Measurements from ENCODE around the gene GSAP.
"Not testable (repeated sequence)": the region's sequence is repeated elsewhere in the genome, so short reads cannot be mapped to it uniquely, and the experiment has no call there.

Gene GSAP

DNA sequence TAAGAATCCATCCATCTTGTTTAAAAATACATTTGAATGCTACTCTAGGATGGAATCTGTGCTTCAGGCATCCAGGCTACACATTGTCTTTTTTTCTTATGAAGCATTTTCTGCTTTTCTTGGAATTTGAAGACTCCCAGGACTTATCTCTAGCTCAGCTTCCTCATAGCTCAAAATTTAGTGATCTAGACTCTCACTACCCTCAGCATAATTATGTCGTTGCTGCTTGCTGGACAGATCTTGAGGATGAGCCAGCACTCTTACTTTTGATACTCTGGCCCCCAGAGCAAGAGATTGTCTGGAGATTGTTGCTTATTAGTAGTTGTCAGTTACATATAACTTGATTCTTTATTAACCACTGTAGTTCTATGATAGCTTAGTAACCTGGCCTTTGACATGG lies 133.3 kb downstream of the GSAP start:
- no peak overlapping the region for H3K4me3 ChIP-seq (replicated peaks; ENCODE audit: low read depth, low read length)
- no peak for DNase-seq (ENCODE audit: low read depth)
- TF ChIP-seq, protein P1, sequence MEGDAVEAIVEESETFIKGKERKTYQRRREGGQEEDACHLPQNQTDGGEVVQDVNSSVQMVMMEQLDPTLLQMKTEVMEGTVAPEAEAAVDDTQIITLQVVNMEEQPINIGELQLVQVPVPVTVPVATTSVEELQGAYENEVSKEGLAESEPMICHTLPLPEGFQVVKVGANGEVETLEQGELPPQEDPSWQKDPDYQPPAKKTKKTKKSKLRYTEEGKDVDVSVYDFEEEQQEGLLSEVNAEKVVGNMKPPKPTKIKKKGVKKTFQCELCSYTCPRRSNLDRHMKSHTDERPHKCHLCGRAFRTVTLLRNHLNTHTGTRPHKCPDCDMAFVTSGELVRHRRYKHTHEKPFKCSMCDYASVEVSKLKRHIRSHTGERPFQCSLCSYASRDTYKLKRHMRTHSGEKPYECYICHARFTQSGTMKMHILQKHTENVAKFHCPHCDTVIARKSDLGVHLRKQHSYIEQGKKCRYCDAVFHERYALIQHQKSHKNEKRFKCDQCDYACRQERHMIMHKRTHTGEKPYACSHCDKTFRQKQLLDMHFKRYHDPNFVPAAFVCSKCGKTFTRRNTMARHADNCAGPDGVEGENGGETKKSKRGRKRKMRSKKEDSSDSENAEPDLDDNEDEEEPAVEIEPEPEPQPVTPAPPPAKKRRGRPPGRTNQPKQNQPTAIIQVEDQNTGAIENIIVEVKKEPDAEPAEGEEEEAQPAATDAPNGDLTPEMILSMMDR (IDR thresholded peaks at IDR 0.05; ENCODE audit: low read length, missing control alignments): no peak

DNA sequence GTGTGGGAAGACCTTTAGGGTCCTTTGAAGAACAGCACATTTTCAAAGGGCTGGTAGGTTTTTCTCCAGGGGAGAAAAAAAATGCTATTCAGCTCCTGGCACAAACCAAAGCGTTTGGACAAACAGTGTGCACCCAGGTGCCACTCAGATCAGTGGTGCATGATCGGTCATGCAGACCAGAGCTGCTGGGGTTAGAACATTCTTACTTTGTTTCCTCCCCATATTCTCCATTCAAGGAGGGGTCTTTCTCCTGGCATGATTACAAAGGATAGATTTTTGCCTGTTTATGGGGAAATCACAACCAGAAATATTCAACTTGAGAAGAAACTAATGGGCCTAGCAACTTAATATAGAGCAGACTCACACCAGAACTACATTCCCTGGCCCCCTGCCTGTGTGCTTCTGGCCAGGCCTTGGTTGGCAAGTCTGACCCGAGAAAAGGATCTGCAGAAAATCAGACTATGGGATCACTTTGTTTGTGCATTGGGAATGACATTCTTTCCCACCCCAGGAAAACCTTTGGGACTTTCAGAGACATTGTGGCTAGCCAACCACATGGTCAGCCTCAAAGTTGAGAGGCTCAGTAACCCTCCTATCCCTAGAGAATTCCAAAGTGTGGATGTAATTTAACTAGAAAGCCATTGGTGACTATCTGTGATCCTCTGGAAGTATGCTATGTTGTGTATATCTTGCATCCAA lies 134.2 kb downstream of the GSAP start:
- no peak overlapping the region for H3K4me3 ChIP-seq (replicated peaks; ENCODE audit: low read depth, low read length)
- no peak for DNase-seq (ENCODE audit: low read depth)
- TF ChIP-seq, protein P1 (IDR thresholded peaks at IDR 0.05; ENCODE audit: low read length, missing control alignments): no peak

DNA sequence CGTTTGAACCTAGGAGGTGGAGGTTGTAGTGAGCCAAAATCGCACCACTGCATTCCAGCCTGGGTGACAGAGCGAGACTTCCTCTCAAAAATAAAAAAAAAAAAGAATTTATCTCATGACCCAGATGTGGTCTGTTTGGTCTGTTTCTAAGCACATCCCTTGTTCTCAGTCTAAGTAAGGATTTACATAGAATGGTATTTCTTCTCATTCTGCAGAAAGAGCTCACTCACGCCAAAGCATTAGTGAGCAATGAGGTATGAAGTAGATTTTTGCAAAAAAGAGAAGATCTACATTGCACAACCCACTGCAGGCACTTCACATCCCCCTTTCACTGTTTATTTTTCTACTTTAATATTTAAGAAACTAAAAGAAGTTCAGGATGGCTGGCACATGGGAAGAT lies 140.0 kb downstream of the GSAP start:
- DNase-seq (ENCODE audit: low read depth): no peak
- TF ChIP-seq, protein P1 (IDR thresholded peaks at IDR 0.05; ENCODE audit: low read length, missing control alignments): no peak
- no peak overlapping the region for H3K4me3 ChIP-seq (replicated peaks; ENCODE audit: low read depth, low read length)

DNA sequence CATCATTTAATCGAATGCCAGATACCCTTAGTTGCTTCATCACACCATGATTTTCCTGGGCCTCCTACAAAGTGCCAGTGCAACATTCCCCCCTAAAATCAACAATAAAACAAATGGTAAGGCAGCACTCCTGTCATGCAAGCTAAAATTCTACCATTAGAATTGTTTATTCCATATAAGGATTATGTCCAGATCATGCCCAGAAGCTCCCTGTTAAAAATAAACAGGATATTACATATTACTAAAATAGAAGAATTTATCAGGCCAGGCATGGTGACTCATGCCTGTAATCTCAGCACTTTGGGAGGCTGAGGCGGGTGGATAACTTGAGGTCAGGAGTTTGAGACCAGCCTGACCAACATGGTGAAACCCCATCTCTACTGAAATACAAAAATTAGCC lies 140.5 kb downstream of the GSAP start:
- not testable (repeated sequence) for H3K4me3 ChIP-seq (replicated peaks; ENCODE audit: low read depth, low read length)
- peak; percentile 75 for DNase-seq (ENCODE audit: low read depth)

DNA sequence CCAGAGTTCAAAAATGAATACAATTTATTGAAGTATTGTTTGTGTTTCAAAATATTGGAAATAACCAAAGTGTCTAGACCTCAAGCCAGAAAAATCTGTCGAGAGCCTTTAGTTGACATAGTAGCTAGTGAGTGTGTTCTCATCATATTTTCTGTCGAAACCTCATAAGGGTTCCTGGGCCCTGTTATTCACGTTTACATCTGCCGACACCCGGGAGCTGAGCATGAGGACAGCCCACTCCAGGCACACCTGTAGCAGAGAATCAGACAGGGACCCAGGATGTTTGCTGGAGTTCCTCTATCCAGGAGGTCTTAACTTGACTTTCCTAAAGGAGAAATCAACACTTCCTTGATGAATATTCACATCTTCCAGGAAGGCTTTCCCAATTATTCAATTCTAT lies 144.4 kb downstream of the GSAP start:
- DNase-seq (ENCODE audit: low read depth): no peak
- H3K4me3 ChIP-seq (replicated peaks; ENCODE audit: low read depth, low read length): no peak overlapping the region
- TF ChIP-seq, protein P1 (IDR thresholded peaks at IDR 0.05; ENCODE audit: low read length, missing control alignments): no peak

DNA sequence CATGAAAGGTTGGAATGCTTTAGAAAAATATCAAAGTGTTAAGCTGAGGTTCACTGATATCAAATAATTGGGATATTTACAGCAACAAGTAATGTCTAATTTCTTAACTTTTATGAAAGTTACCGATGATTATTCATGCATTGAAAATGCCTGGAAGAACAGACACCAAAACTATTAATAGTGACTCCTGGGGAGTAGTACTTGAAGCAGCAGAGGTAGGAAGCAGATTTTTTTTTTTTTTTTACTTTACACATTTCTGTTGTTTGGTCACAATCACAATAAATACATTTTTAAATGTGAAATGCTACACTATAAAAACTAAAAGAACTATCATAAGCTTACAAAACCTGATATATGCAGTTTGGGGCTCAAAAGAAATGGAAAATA lies 146.1 kb downstream of the GSAP start:
- no peak overlapping the region for H3K4me3 ChIP-seq (replicated peaks; ENCODE audit: low read depth, low read length)
- no peak for DNase-seq (ENCODE audit: low read depth)
- TF ChIP-seq, protein P1 (IDR thresholded peaks at IDR 0.05; ENCODE audit: low read length, missing control alignments): no peak

DNA sequence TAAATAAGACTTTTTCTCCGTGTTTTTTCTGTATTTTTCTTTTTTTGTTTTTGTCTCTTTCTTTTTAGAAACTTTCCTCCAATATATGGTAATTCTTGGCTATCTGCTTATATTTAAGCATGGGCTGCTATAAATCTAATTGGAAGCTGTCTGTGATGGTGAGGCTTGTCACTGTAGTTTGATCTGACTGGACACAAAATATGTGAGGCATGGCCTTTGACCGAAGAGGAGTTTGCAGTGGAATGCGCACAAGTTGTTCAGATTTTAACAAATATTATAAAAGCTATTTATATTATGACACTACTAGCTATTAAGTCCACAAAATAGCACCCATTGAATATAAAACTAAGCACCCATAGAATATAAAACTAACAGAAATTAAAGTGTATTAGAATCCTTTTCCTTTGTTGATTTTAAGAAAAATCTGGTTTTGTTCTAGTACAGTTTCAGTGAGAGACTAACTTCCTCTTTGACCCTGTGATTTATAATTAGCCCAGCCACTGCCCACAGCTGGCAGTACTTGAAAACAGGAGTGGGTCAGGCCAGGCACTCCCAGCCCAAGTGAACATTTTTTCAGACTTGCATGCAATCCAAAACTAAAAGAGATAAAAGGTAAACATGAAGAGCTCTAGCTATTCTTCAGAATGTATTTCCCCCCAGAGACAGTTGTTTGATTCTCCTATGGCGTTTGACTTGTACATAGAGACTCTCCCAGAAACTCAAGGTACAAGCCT lies 146.6 kb downstream of the GSAP start:
- no peak for DNase-seq (ENCODE audit: low read depth)
- TF ChIP-seq, protein P1 (IDR thresholded peaks at IDR 0.05; ENCODE audit: low read length, missing control alignments): no peak
- no peak overlapping the region for H3K4me3 ChIP-seq (replicated peaks; ENCODE audit: low read depth, low read length)
